GM23338 (cell line): Measurements from ENCODE around the gene RBP5. TPM values are rescaled to one million over a fixed set of nuclear protein-coding genes. Genes with fewer than 3 reads are reported as not detected.

Source experiments
- ATAC-seq: fragments of 200-7000 bp; cut with Tn5 transposase; 3 replicates; pipeline ENCODE4 v1.9.1; 2020
- DNase-seq: peaks from one replicate; pipeline ENCODE4 v3.0.0-alpha.2; 2015; ENCODE audit warnings: low spot score
- H2AFZ ChIP-seq: fragments of 200-600 bp; sonication (generic); 2 replicates; pipeline ENCODE4 v1.8.0; 2016; ENCODE audit warnings: antibody characterized with exemption, mild to moderate bottlenecking, moderate library complexity
- H3F3A ChIP-seq: fragments of 200-600 bp; sonication (generic); replicated peaks from 2 replicates; pipeline ENCODE4 v1.8.0; 2017; ENCODE audit warnings: antibody characterized with exemption, mixed run types, low read depth
- H3K27ac ChIP-seq: fragments of 200-600 bp; sonication (generic); 2 replicates; pipeline ENCODE4 v1.6.1; 2016; ENCODE audit warnings: low read depth
- H3K27me3 ChIP-seq: fragments of 200-600 bp; sonication (generic); 2 replicates; pipeline ENCODE4 v1.8.0; 2016; ENCODE audit warnings: mild to moderate bottlenecking, mixed run types, moderate library complexity; ENCODE audit not compliant: insufficient read depth
- H3K36me3 ChIP-seq: fragments of 200-600 bp; sonication (generic); 2 replicates; pipeline ENCODE4 v1.8.0; 2016; ENCODE audit warnings: mild to moderate bottlenecking; ENCODE audit not compliant: insufficient read depth
- H3K4me1 ChIP-seq: fragments of 200-600 bp; sonication (generic); 2 replicates; pipeline ENCODE4 v1.8.0; 2016; ENCODE audit warnings: mild to moderate bottlenecking, moderate library complexity; ENCODE audit not compliant: insufficient read depth
- H3K4me2 ChIP-seq: fragments of 200-600 bp; sonication (generic); 2 replicates; pipeline ENCODE4 v1.7.1; 2017; ENCODE audit warnings: mixed run types
- H3K4me3 ChIP-seq: fragments of 200-600 bp; sonication (generic); 2 replicates; pipeline ENCODE4 v1.6.1; 2016; ENCODE audit warnings: mixed run types
- H3K79me2 ChIP-seq: fragments of 200-600 bp; sonication (generic); replicated peaks from 2 replicates; pipeline ENCODE4 v1.8.0; 2017; ENCODE audit warnings: mild to moderate bottlenecking; ENCODE audit not compliant: insufficient read depth
- H3K9me2 ChIP-seq: fragments of 200-600 bp; sonication (generic); 2 replicates; pipeline ENCODE4 v1.8.0; 2017; ENCODE audit not compliant: insufficient read depth
- H4K20me1 ChIP-seq: fragments of 200-600 bp; sonication (generic); replicated peaks from 2 replicates; pipeline ENCODE4 v1.8.0; 2017; ENCODE audit warnings: mild to moderate bottlenecking; ENCODE audit not compliant: insufficient read depth
- H3K27ac Mint-ChIP-seq: 2 replicates; pipeline ENCODE4 v1.8.0; 2020; ENCODE audit warnings: inconsistent platforms, mild to moderate bottlenecking, moderate library complexity, mixed read lengths
- H3K27me3 Mint-ChIP-seq: 3 replicates; pipeline ENCODE4 v1.8.0; 2022; ENCODE audit warnings: low read depth, mild to moderate bottlenecking, moderate library complexity, mixed read lengths, inconsistent platforms; ENCODE audit not compliant: insufficient read depth, poor library complexity
- H3K36me3 Mint-ChIP-seq: 3 replicates; pipeline ENCODE4 v1.8.0; 2021; ENCODE audit warnings: low read depth, mild to moderate bottlenecking, inconsistent platforms, moderate library complexity, mixed read lengths
- H3K4me1 Mint-ChIP-seq: 3 replicates; pipeline ENCODE4 v1.8.0; 2020; ENCODE audit warnings: mild to moderate bottlenecking, inconsistent platforms, mixed read lengths
- H3K4me3 Mint-ChIP-seq: 3 replicates; pipeline ENCODE4 v1.8.0; 2021; ENCODE audit warnings: moderate library complexity, mild to moderate bottlenecking, inconsistent platforms, mixed read lengths
- H3K9me3 Mint-ChIP-seq: 3 replicates; pipeline ENCODE4 v1.8.0; 2020; ENCODE audit warnings: moderate library complexity, mild to moderate bottlenecking, inconsistent platforms, mixed read lengths
- CREB1 ChIP-seq: fragments of 250-450 bp; sonication (Bioruptor Pico); IDR thresholded peaks from 2 replicates; pipeline ENCODE4 v1.5.0; 2020; ENCODE audit warnings: low read depth, mild to moderate bottlenecking, moderate library complexity
- CTCF ChIP-seq, 2 experiments: fragments of 200-600 bp in 1 of 2; sonication (generic) in 1 of 2; conservative IDR thresholded peaks; 2 replicates each; pipeline versions ENCODE4 v1.5.1 to v1.6.1; 2016 to 2017; ENCODE audit warnings: antibody characterized with exemption in 2 of 2, low read depth in 2 of 2, mild to moderate bottlenecking in 2 of 2, moderate library complexity in 1 of 2
- EZH2 ChIP-seq: fragments of 200-600 bp; sonication (generic); IDR thresholded peaks from one replicate; pipeline ENCODE4 v1.8.0; 2017; ENCODE audit warnings: antibody characterized with exemption, mild to moderate bottlenecking, low read depth; ENCODE audit not compliant: unreplicated experiment
- NANOG ChIP-seq: IDR thresholded peaks from 2 replicates; pipeline ENCODE4 v1.6.1; 2016; ENCODE audit warnings: antibody characterized with exemption, borderline replicate concordance
- REST ChIP-seq: IDR thresholded peaks from one replicate; pipeline ENCODE4 v1.6.1; 2018; ENCODE audit warnings: antibody characterized with exemption; ENCODE audit not compliant: unreplicated experiment
- STAT1 ChIP-seq: IDR thresholded peaks from one replicate; pipeline ENCODE4 v1.6.1; 2016; ENCODE audit warnings: antibody characterized with exemption; ENCODE audit not compliant: unreplicated experiment
- ZNF114 ChIP-seq: fragments of 250-450 bp; sonication (Bioruptor Pico); IDR thresholded peaks from 2 replicates; pipeline ENCODE4 v1.5.0; 2020; ENCODE audit warnings: mild to moderate bottlenecking, moderate library complexity
- ZNF462 ChIP-seq: fragments of 250-450 bp; sonication (Bioruptor Pico); IDR thresholded peaks from 2 replicates; pipeline ENCODE4 v1.5.0; 2020; ENCODE audit warnings: mild to moderate bottlenecking, moderate library complexity
- polyA plus RNA-seq: library from polyadenylated mRNA; unstranded; fragments of >200 nt; fragmentation: Nextera tagmentation; extraction: Ambion mirVana; gene quantifications from 2 replicates; pipeline ENCODE4 v1.2.1, GENCODE V29; 2016
- total RNA-seq: library from RNA; depleted of rRNA; stranded (reverse); fragments of >200 nt; shearing (Covaris generic); gene quantifications from 2 replicates; pipeline ENCODE4 v1.2.3, GENCODE V29; 2014

RBP5 gene
- total and polyA plus RNA-seq, 2 experiments from 2014 or later, result 1.2 to 3.0 TPM

- no peaks in the 10 kb centered on the region for H3K79me2 ChIP-seq
- no peak overlapping the region for H3K4me3 Mint-ChIP-seq
- no peaks in the 10 kb centered on the region for H4K20me1 ChIP-seq
- no peak overlapping the region for H2AFZ ChIP-seq
- DNase-seq, result peak; percentile 28
- no peaks in the 10 kb centered on the region for H3K9me2 ChIP-seq
- no peaks in the 10 kb centered on the region for H3K4me1 ChIP-seq
- no peaks in the 10 kb centered on the region for H3F3A ChIP-seq
- ATAC-seq, result no peak
- H3K27ac ChIP-seq, result no peak overlapping the region
- H3K4me3 ChIP-seq, result no peak overlapping the region
- peaks cover 35% of the 10 kb centered on the region for H3K36me3 Mint-ChIP-seq
- no peak overlapping the region for H3K27ac Mint-ChIP-seq
- no peaks in the 10 kb centered on the region; the same call in none of the 2 replicates for H3K36me3 ChIP-seq
- H3K9me3 Mint-ChIP-seq, result peaks cover 86% of the 10 kb centered on the region
- H3K27me3 ChIP-seq, result no peaks in the 10 kb centered on the region
- no peaks in the 10 kb centered on the region for H3K4me1 Mint-ChIP-seq
- no peak for TF ChIP-seq CTCF (conservative IDR thresholded peaks at IDR 0.05; ENCODE audit: low read depth in 2 of 2)
- H3K4me2 ChIP-seq, result no peak overlapping the region
- no peaks in the 10 kb centered on the region for H3K27me3 Mint-ChIP-seq
Observed at GRCh38 chr12:7171854-7172253, 43.2 kb upstream of the RBP5 start.

GRCh38 chr12:7169951-7170350 lies 41.3 kb upstream of the RBP5 start:
- Mint-ChIP-seq H3K4me3 (no peak overlapping the region), H3K36me3 (peaks cover 44% of the 10 kb centered on the region), H3K27me3 (peaks cover 2% of the 10 kb centered on the region), H3K27ac (no peak overlapping the region), H3K4me1 (no peaks in the 10 kb centered on the region), H3K9me3 (peaks cover 93% of the 10 kb centered on the region)
- Histone ChIP-seq H3K27ac (no peak overlapping the region), H3K36me3 (no peaks in the 10 kb centered on the region; the same call in none of the 2 replicates), H3K4me2 (no peak overlapping the region), H3K9me2 (peaks cover 5% of the 10 kb centered on the region; the same call in 1 of the 2 replicates), H3F3A (no peaks in the 10 kb centered on the region), H3K79me2 (no peaks in the 10 kb centered on the region), H3K4me3 (no peak overlapping the region), H3K4me1 (no peaks in the 10 kb centered on the region), H3K27me3 (no peaks in the 10 kb centered on the region), H2AFZ (no peak overlapping the region), H4K20me1 (no peaks in the 10 kb centered on the region)
- no peak for DNase-seq
- ATAC-seq, result no peak
- TF ChIP-seq NANOG, result no peak
- TF ChIP-seq CREB1 (CRISPR knock-in tag), result no peak
- TF ChIP-seq REST, result no peak
- no peak for TF ChIP-seq EZH2
- TF ChIP-seq ZNF114, result no peak
- TF ChIP-seq ZNF462 (CRISPR knock-in tag), result no peak
- no peak for TF ChIP-seq STAT1
